ENCODE data around the gene DHX16. TPM values are rescaled to one million over a fixed set of nuclear protein-coding genes. Genes with fewer than 3 reads are reported as not detected.

DHX16 gene
- total RNA-seq, 1 donor from 2014 or later, result 26.9 TPM

DNA sequence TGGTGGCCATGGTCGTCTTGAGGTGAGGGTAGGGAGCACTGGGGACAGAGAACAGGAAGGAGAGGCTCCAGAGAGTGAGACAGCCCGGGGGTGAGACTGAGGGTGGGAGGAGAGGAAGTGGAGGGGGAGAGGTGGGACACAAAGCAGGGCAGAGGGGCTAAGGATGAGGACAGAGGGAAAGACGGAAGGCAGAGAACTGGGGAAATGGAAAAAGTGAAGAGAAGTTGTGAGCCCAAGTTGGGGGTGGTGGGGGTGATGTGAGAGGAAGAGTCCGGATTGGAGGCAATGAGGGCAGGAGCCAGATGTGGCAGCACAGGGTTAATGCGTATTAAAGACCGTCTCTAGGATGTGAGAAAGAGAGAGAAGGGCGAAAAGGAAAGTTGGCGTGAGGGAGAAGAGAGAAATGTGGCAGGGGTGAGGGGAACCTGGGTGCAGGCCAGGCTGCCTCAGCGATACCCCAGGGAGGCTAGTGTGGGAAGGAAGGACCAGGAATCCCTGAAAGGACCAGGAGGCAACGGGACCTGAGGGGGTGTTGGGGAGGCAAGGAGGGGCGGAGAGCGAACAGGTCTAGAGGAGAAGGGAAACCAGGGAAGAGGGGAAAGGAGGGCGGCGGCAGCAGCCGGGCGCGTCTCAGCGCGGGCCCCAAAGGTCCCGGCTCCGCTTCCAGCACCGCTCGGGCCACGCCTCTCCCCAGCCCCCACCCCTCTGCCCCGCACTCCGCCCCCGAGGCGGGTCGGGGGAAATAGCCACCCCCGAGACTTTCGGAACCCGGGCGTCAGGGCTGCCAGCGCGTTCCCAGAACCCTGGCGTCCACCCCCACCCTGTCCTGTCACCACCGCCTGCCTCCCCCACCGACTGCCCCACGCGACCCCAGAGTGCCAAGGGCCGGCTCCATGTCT is 13.5 kb upstream of the DHX16 start, which contains the start of gene PPP1R18:
Gene PPP1R18 (minus strand): TSS at position 637 of the 899 bp plus-strand sequence. CDS start 627 bp downstream, at position 10.
- Mint-ChIP-seq H3K27ac (ENCODE audit: unreplicated experiment) (peak within 1 kb of the TSS; percentile 100), H3K36me3 (ENCODE audit: unreplicated experiment) (peaks cover 5% of the 10 kb centered on the region), H3K27me3 (ENCODE audit: unreplicated experiment) (peaks cover 35% of the 10 kb centered on the region), H3K4me3 (ENCODE audit: unreplicated experiment) (peak within 1 kb of the TSS; percentile 100), H3K9me3 (ENCODE audit: unreplicated experiment) (peaks cover 30% of the 10 kb centered on the region), H3K4me1 (ENCODE audit: low read depth, unreplicated experiment) (peaks cover 44% of the 10 kb centered on the region)
- peak; percentile 63 for DNase-seq
- TF ChIP-seq, protein P1, sequence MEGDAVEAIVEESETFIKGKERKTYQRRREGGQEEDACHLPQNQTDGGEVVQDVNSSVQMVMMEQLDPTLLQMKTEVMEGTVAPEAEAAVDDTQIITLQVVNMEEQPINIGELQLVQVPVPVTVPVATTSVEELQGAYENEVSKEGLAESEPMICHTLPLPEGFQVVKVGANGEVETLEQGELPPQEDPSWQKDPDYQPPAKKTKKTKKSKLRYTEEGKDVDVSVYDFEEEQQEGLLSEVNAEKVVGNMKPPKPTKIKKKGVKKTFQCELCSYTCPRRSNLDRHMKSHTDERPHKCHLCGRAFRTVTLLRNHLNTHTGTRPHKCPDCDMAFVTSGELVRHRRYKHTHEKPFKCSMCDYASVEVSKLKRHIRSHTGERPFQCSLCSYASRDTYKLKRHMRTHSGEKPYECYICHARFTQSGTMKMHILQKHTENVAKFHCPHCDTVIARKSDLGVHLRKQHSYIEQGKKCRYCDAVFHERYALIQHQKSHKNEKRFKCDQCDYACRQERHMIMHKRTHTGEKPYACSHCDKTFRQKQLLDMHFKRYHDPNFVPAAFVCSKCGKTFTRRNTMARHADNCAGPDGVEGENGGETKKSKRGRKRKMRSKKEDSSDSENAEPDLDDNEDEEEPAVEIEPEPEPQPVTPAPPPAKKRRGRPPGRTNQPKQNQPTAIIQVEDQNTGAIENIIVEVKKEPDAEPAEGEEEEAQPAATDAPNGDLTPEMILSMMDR (IDR thresholded peaks at IDR 0.05; ENCODE audit: partially characterized antibody, unreplicated experiment), result no peak

DNA sequence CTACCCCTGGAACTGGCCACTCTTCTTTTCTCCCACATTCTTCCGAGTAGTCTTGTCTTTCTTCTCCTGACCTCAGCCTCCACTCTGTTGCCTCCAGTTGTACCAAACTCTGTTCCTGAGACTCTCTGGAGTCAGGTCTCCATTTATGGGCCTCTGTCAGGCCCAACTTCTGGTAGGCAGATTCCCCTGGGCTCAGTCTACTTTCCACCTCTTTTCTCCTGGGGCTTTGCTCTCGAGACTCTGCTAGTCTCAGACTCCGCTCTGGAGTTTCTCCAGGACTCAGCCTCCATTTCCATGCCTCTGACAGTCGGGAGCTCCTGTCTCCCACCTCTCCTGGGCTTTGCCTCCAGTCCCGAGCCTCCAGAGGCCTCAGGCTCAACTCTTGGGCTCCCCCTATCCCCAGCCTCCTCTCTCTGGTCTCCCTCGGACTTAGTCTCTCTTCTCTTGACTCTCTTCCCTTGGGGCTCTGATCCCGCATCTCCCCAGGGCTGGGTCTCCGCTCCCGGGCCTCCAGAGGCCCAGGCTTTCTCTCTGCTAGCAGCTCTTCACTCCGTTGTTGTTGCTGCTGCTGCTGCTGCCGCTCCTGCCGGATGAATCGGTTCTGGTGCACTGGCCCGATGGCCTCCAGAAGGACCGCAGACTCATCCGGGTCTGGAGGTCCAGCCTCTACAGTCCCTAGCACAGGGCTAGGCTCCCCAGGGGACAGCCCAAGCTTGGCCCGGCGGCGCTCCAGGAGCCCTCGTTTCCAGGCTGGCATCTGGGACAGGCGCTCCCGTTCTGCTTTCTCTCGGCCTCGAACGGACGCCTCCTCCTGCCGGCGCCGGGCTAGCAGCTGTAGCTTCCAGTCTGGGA is 12.6 kb upstream of the DHX16 start:
- Mint-ChIP-seq H3K4me1 (ENCODE audit: low read depth, unreplicated experiment) (peaks cover 47% of the 10 kb centered on the region), H3K27ac (ENCODE audit: unreplicated experiment) (peak overlapping the region; percentile 100), H3K4me3 (ENCODE audit: unreplicated experiment) (peak overlapping the region; percentile 100), H3K9me3 (ENCODE audit: unreplicated experiment) (peaks cover 25% of the 10 kb centered on the region), H3K27me3 (ENCODE audit: unreplicated experiment) (peaks cover 37% of the 10 kb centered on the region), H3K36me3 (ENCODE audit: unreplicated experiment) (peaks cover 5% of the 10 kb centered on the region)
- peak; percentile 45 for DNase-seq
- TF ChIP-seq, protein P1 (IDR thresholded peaks at IDR 0.05; ENCODE audit: partially characterized antibody, unreplicated experiment), result no peak

DNA sequence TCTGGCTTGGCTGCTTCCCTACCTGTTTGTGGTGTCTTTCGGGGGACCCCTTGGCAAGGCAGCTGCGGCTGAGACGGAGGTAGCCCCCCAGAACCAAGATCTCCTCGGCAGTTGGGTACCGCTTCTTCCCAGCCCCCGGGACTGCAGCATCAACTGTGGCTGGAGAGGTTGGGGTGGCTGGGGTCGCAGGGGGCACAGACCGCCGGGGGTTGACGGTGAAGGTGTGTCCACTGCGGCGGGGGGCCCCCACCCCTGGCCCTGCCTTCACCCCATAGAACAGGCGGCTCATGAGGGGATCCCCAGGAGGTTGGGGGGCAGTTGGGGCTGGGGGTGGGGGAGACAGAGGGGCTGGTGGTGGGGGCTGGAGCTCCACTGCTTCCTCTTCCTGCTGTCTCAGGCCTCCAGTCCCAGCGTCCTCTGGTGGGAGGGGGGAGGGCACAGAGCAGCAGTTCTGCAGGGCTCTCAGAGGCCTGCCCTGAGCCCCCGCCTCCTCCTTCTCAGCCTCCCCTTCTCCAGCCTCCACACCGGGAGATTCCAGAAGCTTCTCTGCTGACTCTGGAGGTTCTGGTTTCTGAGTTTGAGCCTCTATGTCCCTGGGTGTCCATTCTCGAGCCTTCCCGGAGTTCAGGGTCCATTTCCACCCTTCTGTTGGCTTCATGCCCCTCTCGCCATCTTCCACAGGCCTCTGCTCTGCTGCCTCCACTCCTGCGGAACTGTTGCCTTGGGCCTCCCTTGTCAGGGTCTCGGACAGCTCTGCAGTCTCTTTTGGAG is 11.8 kb upstream of the DHX16 start:
- peaks cover 37% of the 10 kb centered on the region for H3K27me3 Mint-ChIP-seq (ENCODE audit: unreplicated experiment)
- H3K9me3 Mint-ChIP-seq (ENCODE audit: unreplicated experiment), result peaks cover 23% of the 10 kb centered on the region
- TF ChIP-seq, protein P1 (IDR thresholded peaks at IDR 0.05; ENCODE audit: partially characterized antibody, unreplicated experiment), result no peak
- peak overlapping the region; percentile 100 for H3K4me3 Mint-ChIP-seq (ENCODE audit: unreplicated experiment)
- peak overlapping the region; percentile 100 for H3K27ac Mint-ChIP-seq (ENCODE audit: unreplicated experiment)
- peaks cover 46% of the 10 kb centered on the region for H3K4me1 Mint-ChIP-seq (ENCODE audit: low read depth, unreplicated experiment)
- peaks cover 5% of the 10 kb centered on the region for H3K36me3 Mint-ChIP-seq (ENCODE audit: unreplicated experiment)
- DNase-seq, result peak; percentile 33

DNA sequence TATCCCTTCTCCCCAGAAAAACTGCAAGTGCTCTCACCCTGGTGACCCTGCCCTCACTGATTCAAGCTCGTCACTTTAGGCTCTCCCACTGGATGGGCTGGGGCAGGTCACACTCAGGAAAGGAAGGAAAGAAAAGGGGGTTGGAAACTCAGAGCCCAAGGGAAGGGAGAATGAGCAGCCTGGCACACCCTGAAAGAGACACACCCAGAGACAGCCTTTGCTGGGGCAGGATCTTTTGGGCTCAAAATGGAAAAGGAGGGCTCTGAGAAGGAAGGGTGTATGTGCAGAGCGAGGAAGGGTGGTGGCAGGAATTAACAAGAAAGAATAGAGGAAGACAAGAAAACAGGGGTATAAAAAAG is 11.2 kb upstream of the DHX16 start:
- Mint-ChIP-seq H3K36me3 (ENCODE audit: unreplicated experiment) (peaks cover 5% of the 10 kb centered on the region), H3K27ac (ENCODE audit: unreplicated experiment) (peak overlapping the region; percentile 84), H3K4me3 (ENCODE audit: unreplicated experiment) (peak overlapping the region; percentile 97), H3K4me1 (ENCODE audit: low read depth, unreplicated experiment) (peaks cover 44% of the 10 kb centered on the region), H3K9me3 (ENCODE audit: unreplicated experiment) (peaks cover 23% of the 10 kb centered on the region), H3K27me3 (ENCODE audit: unreplicated experiment) (peaks cover 37% of the 10 kb centered on the region)
- DNase-seq, result no peak
- TF ChIP-seq, protein P1 (IDR thresholded peaks at IDR 0.05; ENCODE audit: partially characterized antibody, unreplicated experiment), result no peak
